HCT116 (cell line): ENCODE results near the gene STK32C. TPM values are rescaled to one million over a fixed set of nuclear protein-coding genes. Genes with fewer than 3 reads are reported as not detected.

Experiments used
- ATAC-seq: fragments of 200-7000 bp; cut with Tn5 transposase; 2 replicates; pipeline ENCODE4 v1.9.1; 2020; ENCODE audit warnings: mild to moderate bottlenecking, moderate library complexity
- BruUV-seq: library from RNA; stranded (reverse); fragments of 400-500 nt; replicated peaks from 2 replicates; lab custom pipeline; 2021; lab: Mats Ljungman, UMichigan
- CTCF ChIA-PET: fragments of 300-600 bp; sonication (Branson Sonifier 250); formaldehyde crosslinking; loops from one replicate; lab custom pipeline; 2021; ENCODE audit warnings: antibody characterized with exemption; lab: Charles Lee
- POLR2A ChIA-PET: fragments of 300-600, 350-600 bp; sonication (Branson Sonifier 250); formaldehyde crosslinking; loops from one replicate; lab custom pipeline; 2021; ENCODE audit warnings: antibody characterized with exemption; lab: Charles Lee
- RAD21 ChIA-PET, 2 experiments: fragments of 300-600 bp; sonication (Branson Sonifier 250); formaldehyde crosslinking; loops; one replicate each; lab custom pipeline; 2023; ENCODE audit warnings: low total read pairs in 2 of 2; ENCODE audit not compliant: uncharacterized antibody in 2 of 2, unreplicated experiment in 2 of 2, low non-redundant PET in 1 of 2; lab: Charles Lee
- DNase-seq: peaks from one replicate; pipeline ENCODE4 v3.0.0-alpha.2; 2010; ENCODE audit warnings: low read depth, low spot score
- H2AFZ ChIP-seq: fragments of 200-600 bp; shearing (Covaris generic), sonication (generic); 2 replicates; pipeline ENCODE4 v1.6.1; 2017; ENCODE audit warnings: low read depth, mixed run types, mixed read lengths, antibody characterized with exemption, low read length; ENCODE audit not compliant: poor library complexity, severe bottlenecking
- H3K27ac ChIP-seq: 2 replicates; pipeline ENCODE4 v1.5.1; 2012; ENCODE audit warnings: low read depth, low read length
- H3K27me3 ChIP-seq: fragments of 200-600 bp; sonication (generic); 2 replicates; pipeline ENCODE4 v1.6.1; 2016; ENCODE audit warnings: mixed run types, low read length, mixed read lengths; ENCODE audit not compliant: insufficient read depth
- H3K36me3 ChIP-seq, 2 experiments: fragments of 200-500 bp in 1 of 2; fragments of 200-600 bp in 1 of 2; sonication (Bioruptor generic) in 1 of 2; sonication (generic) in 1 of 2; 2 replicates each; pipeline versions ENCODE4 v1.5.1 to v1.6.1; 2014 to 2016; ENCODE audit warnings: low read length in 2 of 2, inconsistent platforms in 1 of 2, mixed read lengths in 1 of 2, mixed run types in 1 of 2; ENCODE audit not compliant: insufficient read depth in 2 of 2, control insufficient read depth in 1 of 2
- H3K4me1 ChIP-seq, 2 experiments: fragments of 200-600 bp in 1 of 2; sonication (generic) in 1 of 2; 2 replicates each; pipeline versions ENCODE4 v1.5.1 to v1.6.1; 2012 to 2017; ENCODE audit warnings: low read length in 2 of 2, inconsistent platforms in 1 of 2, mild to moderate bottlenecking in 1 of 2, mixed read lengths in 1 of 2, mixed run types in 1 of 2, moderate library complexity in 1 of 2; ENCODE audit not compliant: insufficient read depth in 2 of 2, control insufficient read depth in 1 of 2
- H3K4me2 ChIP-seq: fragments of 200-600 bp; sonication (generic); 2 replicates; pipeline ENCODE4 v1.6.1; 2017; ENCODE audit warnings: mixed run types, low read length, mixed read lengths
- H3K4me3 ChIP-seq, 2 experiments: fragments of 200-600 bp in 1 of 2; sonication (generic) in 1 of 2; replicated peaks in 1 of 2; 2 replicates each; pipeline ENCODE4 v1.5.1; 2011 to 2016; ENCODE audit warnings: low read length in 2 of 2, control low read depth in 1 of 2, low read depth in 1 of 2, mild to moderate bottlenecking in 1 of 2, mixed read lengths in 1 of 2, mixed run types in 1 of 2
- H3K79me2 ChIP-seq: fragments of 200-600 bp; sonication (generic); 2 replicates; pipeline ENCODE4 v1.6.1; 2017; ENCODE audit warnings: mild to moderate bottlenecking, mixed run types, low read length, moderate library complexity, mixed read lengths; ENCODE audit not compliant: insufficient read depth
- H3K9ac ChIP-seq: fragments of 200-600 bp; sonication (generic); 2 replicates; pipeline ENCODE4 v1.6.1; 2016; ENCODE audit warnings: low read length, mixed read lengths
- H3K9me2 ChIP-seq: fragments of 200-600 bp; sonication (generic), shearing (Covaris generic); 2 replicates; pipeline ENCODE4 v1.6.1; 2017; ENCODE audit warnings: mixed run types, mild to moderate bottlenecking, moderate library complexity; ENCODE audit not compliant: insufficient read depth
- H3K9me3 ChIP-seq, 2 experiments: fragments of 200-500 bp in 1 of 2; fragments of 200-600 bp in 1 of 2; sonication (Bioruptor generic) in 1 of 2; sonication (generic) in 1 of 2; 2 replicates each; pipeline ENCODE4 v1.6.1; 2014 to 2017; ENCODE audit warnings: low read length in 2 of 2, mixed read lengths in 2 of 2, inconsistent platforms in 1 of 2, low read depth in 1 of 2, mild to moderate bottlenecking in 1 of 2, mixed run types in 1 of 2, moderate library complexity in 1 of 2; ENCODE audit not compliant: control insufficient read depth in 1 of 2, insufficient read depth in 1 of 2
- H4K20me1 ChIP-seq: fragments of 200-600 bp; sonication (generic), shearing (Covaris generic); 2 replicates; pipeline ENCODE4 v1.6.1; 2017; ENCODE audit warnings: mixed run types, mild to moderate bottlenecking, moderate library complexity; ENCODE audit not compliant: insufficient read depth
- EZH2 ChIP-seq: fragments of 200-600 bp; sonication (generic); IDR thresholded peaks from 2 replicates; pipeline ENCODE4 v1.6.1; 2017; ENCODE audit warnings: antibody characterized with exemption, mixed run types
- SRF ChIP-seq: IDR thresholded peaks from 2 replicates; pipeline ENCODE4 v1.6.1; 2012; ENCODE audit warnings: low read depth
- ZFX ChIP-seq: fragments of 450-650 bp; IDR thresholded peaks from 2 replicates; pipeline ENCODE4 v1.6.1; 2017
- intact Hi-C: fragments of 100-400 bp; cut with micrococcal nuclease; formaldehyde crosslinking; loops from 2 replicates; pipeline ENCODE4 v1.10.0; 2022
- total RNA-seq: library from RNA; stranded (reverse); gene quantifications from one replicate; pipeline ENCODE4 v1.2.1, GENCODE V29; 2021; ENCODE audit not compliant: unreplicated experiment
- TF ChIP-seq, protein P1 (sequence below): IDR thresholded peaks from 2 replicates; pipeline ENCODE4 v1.6.1; 2012

The STK32C gene
- total RNA-seq, 1 experiment from 2014 or later = 29.7 TPM

DNA sequence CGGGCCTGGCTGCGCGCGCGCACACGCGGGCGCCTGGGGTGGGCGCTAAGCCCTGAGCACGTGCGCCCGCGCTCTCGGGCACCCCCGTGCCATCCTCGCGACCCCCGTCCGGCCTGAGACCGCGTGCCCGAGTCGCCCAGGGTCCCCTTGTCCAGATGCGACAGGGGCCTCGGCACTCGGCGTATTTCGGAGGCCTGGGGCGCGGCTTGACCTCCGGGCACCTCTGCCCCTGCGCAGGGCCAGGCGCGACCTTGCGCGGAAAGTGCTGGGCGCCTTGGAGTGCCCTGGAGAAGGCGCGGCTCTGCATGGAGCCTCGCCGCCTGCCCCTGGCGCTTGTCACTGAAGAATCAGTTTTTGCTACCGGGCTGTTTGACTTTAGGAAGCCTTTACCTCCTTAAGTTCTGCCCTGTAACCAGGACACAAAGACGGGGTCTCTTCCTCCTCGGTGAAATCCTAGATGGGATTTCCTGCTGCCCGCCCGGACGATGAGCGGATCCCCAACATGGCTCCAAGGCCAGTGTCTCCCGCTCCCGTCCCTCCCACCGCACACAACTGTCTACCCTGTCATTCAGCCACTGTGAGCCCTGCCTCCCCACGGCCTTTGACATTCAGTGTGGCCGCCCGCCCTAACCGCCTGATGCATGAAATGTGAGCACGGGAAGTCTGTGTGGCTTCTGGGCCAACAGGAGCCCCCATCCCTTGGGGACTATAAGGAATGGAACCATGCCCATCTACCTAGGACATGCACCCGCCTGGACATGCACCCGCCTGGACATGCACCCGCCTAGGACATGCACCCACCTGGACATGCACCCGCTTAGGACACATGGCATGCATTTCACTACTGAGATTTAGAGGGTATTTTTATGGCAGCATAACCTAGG lies 1.1 kb upstream of the STK32C start:
- H3K9ac ChIP-seq = no peak overlapping the region; the same call in 1 of the 2 replicates
- H3K27me3 ChIP-seq = no peaks in the 10 kb centered on the region
- ATAC-seq (no peak), DNase-seq (no peak)
- peaks cover 13% of the 10 kb centered on the region; the same call in 1 of the 2 replicates for H3K79me2 ChIP-seq
- no peaks in the 10 kb centered on the region for H3K9me2 ChIP-seq
- peaks cover 13 to 28% of the 10 kb centered on the region in 2 experiments for H3K4me1 ChIP-seq
- no peaks in the 10 kb centered on the region for H4K20me1 ChIP-seq
- RAD21 ChIA-PET = no interaction called here
- no peak overlapping the region for H2AFZ ChIP-seq
- TF ChIP-seq SRF = no peak
- TF ChIP-seq, protein P1, sequence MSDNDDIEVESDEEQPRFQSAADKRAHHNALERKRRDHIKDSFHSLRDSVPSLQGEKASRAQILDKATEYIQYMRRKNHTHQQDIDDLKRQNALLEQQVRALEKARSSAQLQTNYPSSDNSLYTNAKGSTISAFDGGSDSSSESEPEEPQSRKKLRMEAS = peak; percentile 72
- H3K4me3 ChIP-seq = peak overlapping the region in 1 of 2 experiments; percentile 57; a peak in 1 of 4 replicates
- no peaks in the 10 kb centered on the region for H3K36me3 ChIP-seq
- POLR2A ChIA-PET = no interaction called here
- intact Hi-C loops = no loop called here
- H3K27ac ChIP-seq = no peak overlapping the region; the same call in 1 of the 2 replicates
- CTCF ChIA-PET = no interaction called here
- no peaks in the 10 kb centered on the region for H3K9me3 ChIP-seq
- peak overlapping the region; percentile 64 for H3K4me2 ChIP-seq
- no TSS peak for BruUV-seq

DNA sequence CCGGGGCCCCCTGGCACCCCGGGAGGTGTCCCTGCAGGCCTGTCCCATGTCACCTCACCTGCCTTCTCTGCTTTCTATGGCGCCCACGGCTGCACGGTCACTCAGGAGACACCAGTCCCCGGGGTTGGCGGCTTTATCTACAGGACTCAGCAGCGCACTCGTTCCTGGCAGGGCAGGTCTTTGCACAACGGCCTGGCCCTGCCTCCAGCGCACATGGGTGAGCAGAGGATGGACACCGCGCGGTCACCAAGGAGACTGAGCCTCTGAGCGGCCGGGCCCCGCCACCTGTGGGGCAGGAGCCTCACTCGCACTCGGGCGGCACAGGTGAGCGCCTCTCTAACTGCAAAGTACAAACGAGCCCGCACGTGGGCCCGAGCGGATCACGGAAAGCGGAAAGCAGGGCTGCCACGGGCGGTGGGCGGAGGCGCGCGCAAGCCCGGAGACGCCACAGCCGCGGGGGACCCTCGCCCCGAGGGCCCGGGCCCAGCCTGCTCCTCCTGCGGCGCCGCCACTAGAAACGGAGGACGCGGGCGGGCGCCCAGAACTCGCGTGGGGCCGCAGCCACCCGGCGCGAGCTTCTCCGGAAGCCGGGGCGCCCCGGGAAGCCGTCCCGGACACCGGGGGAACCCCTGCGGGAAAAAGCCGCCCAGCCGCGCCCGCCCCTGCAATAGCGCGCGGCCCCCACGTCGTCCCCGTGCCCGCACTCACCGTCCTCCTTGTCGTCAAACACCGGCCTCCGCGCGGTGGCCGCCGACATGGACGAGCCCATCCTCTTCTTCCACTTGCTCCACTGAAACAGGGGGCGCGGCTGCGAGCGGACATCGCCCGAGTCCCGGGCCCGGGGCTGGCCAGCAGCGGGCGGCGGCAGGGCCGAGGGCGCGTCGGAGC lies 642 bp downstream of the STK32C start:
- Histone ChIP-seq H3K27ac (peak overlapping the region; percentile 48; the same call in 1 of the 2 replicates), H3K9ac (peak overlapping the region; percentile 60), H3K36me3 (no peaks in the 10 kb centered on the region), H3K79me2 (peaks cover 13% of the 10 kb centered on the region; the same call in 1 of the 2 replicates), H3K4me1 (peaks cover 12 to 26% of the 10 kb centered on the region in 2 experiments), H3K27me3 (no peaks in the 10 kb centered on the region), H3K9me2 (no peaks in the 10 kb centered on the region), H2AFZ (no peak overlapping the region), H3K4me3 (peak overlapping the region; percentile 46 to 61), H3K4me2 (peak overlapping the region; percentile 71), H3K9me3 (no peaks in the 10 kb centered on the region), H4K20me1 (no peaks in the 10 kb centered on the region)
- TF ChIP-seq, protein P1 = peak; percentile 61
- TF ChIP-seq ZFX (peak; percentile 30; the same call in 1 of the 2 replicates), EZH2 (no peak)
- ChIA-PET POLR2A (no interaction called here), RAD21 (interaction anchor here in 1 of 2 experiments (0.6 to 0.9 kb wide), 2 partner anchors 13 to 24 kb away, joined by 4 to 6 read pairs; no protein-coding TSS in a partner anchor), CTCF (no interaction called here)
- intact Hi-C loops = no loop called here
- DNase-seq (no peak), ATAC-seq (peak; percentile 41)
- no TSS peak for BruUV-seq
